ENCODE data around the gene CD74. TPM values are rescaled to one million over a fixed set of nuclear protein-coding genes. Genes with fewer than 3 reads are reported as not detected.

CD74 gene
- total and polyA plus RNA-seq, 2 of the 8 experiments (the other 6 are each of a cell fraction or from before 2014, with no cell fraction given): 45.9 to 61.0 TPM

GRCh38 chr5:150407096-150407720 is 5.5 kb downstream of the CD74 start (continued):
- TF ChIP-seq SAP30 (IDR thresholded peaks at IDR 0.05; ENCODE audit: insufficient read depth, insufficient replicate concordance, low read length): no peak
- no peak for TF ChIP-seq POU5F1 (IDR thresholded peaks at IDR 0.05; ENCODE audit: low read depth, low read length)
- no peak for TF ChIP-seq SRF (IDR thresholded peaks at IDR 0.05; ENCODE audit: low read depth, low read length)
